Heart left ventricle (tissue), 13 donors: Measurements from ENCODE around the gene ZNF740.

Experiments
- CTCF ChIP-seq, 12 donors: fragments of 200-600 bp; sonication (generic) in 4 of 12; IDR thresholded peaks; one replicate each; pipeline versions ENCODE4 v1.5.0 to v1.8.0; 2018 to 2022; ENCODE audit warnings: antibody characterized with exemption in 12 of 12, mild to moderate bottlenecking in 5 of 12
- POLR2A ChIP-seq, 2 donors: fragments of 450-650 bp; IDR thresholded peaks; one replicate each; pipeline ENCODE4 v1.6.1; 2017; ENCODE audit warnings: antibody characterized with exemption in 2 of 2, mild to moderate bottlenecking in 2 of 2, moderate library complexity in 2 of 2
- donor health status: ischemic (EF 13 %, LVEDD 7.1; RV severe dilation, severe dysfunction).
- donor health status: DM: no; HTN: yes; CAD: no.
- donor health status: DM: no; HTN: no; CAD: no.
- donor health status: ischemic (EF 25% LVEDD 6.9; RV normal size, moderate dysfunction).
- donor health status: ischemic (EF 25% LVEDD 5.7; RV mildly dilated, moderate dysfunction).
- donor health status: ischemic (EF 35%, LVEDD 5.7; RV mildly dilated, moderate dysfunction).
- donor health status: nonischemic (EF 11% LVEDD 7.7; RV severe dilation, severe dysfunction).
- donor health status: DM: yes; HTN: yes; CAD: no.
- donor health status: PGD.
- donor health status: ischemic (EF 29% LVEDD 5.4; RV normal size, mild dysfunction).
- donor health status: nonischemic (EF 23%, LVEDD 6.1; RV moderate dilation, normal function).

GRCh38 chr12:53184828-53185227, 4.3 kb downstream of the ZNF740 start:
- TF ChIP-seq CTCF (IDR thresholded peaks at IDR 0.05) (no peak), POLR2A (IDR thresholded peaks at IDR 0.05) (no peak)
